Cerebellar cortex (tissue), 1 donor: ENCODE measurements around the gene OTC.
A peak's percentile ranks its signal among the peaks of the same experiment; 100 is the strongest.

Source experiments
- DNase-seq: peaks from one replicate; pipeline ENCODE4 v3.0.0-alpha.2; 2015; ENCODE audit warnings: low spot score

Gene OTC

GRCh38 chrX:38357747-38358673, 5.6 kb downstream of the OTC start:
- DNase-seq = no peak

- no peak for DNase-seq
Measured at GRCh38 chrX:38363046-38363445, 10.6 kb downstream of the OTC start.

GRCh38 chrX:38365954-38366353, 13.6 kb downstream of the OTC start:
- no peak for DNase-seq

- DNase-seq = no peak
Measured at GRCh38 chrX:38368774-38369173, 16.4 kb downstream of the OTC start.

GRCh38 chrX:38371641-38372040, 19.2 kb downstream of the OTC start:
- peak; percentile 45 for DNase-seq

- DNase-seq = no peak
Measured at GRCh38 chrX:38374431-38374830, 22.0 kb downstream of the OTC start.

GRCh38 chrX:38375891-38376290, 23.5 kb downstream of the OTC start:
- DNase-seq = no peak

GRCh38 chrX:38376747-38377146, 24.3 kb downstream of the OTC start:
- DNase-seq = no peak

- DNase-seq = no peak
Measured at GRCh38 chrX:38379088-38379487, 26.7 kb downstream of the OTC start.

- DNase-seq = peak; percentile 69
Measured at GRCh38 chrX:38382663-38383062, 30.3 kb downstream of the OTC start.

GRCh38 chrX:38400389-38400910, 48.0 kb downstream of the OTC start:
- DNase-seq = peak; percentile 5

GRCh38 chrX:38402118-38402517, 49.7 kb downstream of the OTC start:
- no peak for DNase-seq

GRCh38 chrX:38403834-38404233, 51.4 kb downstream of the OTC start:
- DNase-seq = no peak

- no peak for DNase-seq
Measured at GRCh38 chrX:38407126-38407525, 54.7 kb downstream of the OTC start.

GRCh38 chrX:38409289-38409688, 56.9 kb downstream of the OTC start:
- DNase-seq = no peak

GRCh38 chrX:38426785-38427184, 74.4 kb downstream of the OTC start:
- DNase-seq = no peak

GRCh38 chrX:38431525-38431924, 79.1 kb downstream of the OTC start:
- no peak for DNase-seq

GRCh38 chrX:38435130-38435529, 82.7 kb downstream of the OTC start:
- no peak for DNase-seq

- DNase-seq = no peak
Measured at GRCh38 chrX:38437093-38437492, 84.7 kb downstream of the OTC start.

GRCh38 chrX:38438321-38438720, 85.9 kb downstream of the OTC start:
- no peak for DNase-seq

- DNase-seq = no peak
Measured at GRCh38 chrX:38452603-38453002, 100.2 kb downstream of the OTC start.

GRCh38 chrX:38458071-38458470, 105.7 kb downstream of the OTC start:
- DNase-seq = peak; percentile 64

GRCh38 chrX:38462257-38462656, 109.9 kb downstream of the OTC start:
- no peak for DNase-seq

GRCh38 chrX:38465686-38466085, 113.3 kb downstream of the OTC start:
- DNase-seq = no peak
